K562 (cell line): ENCODE measurements around the gene NOSTRIN. TPM values are rescaled to one million over a fixed set of nuclear protein-coding genes. Genes with fewer than 3 reads are reported as not detected.

ENCODE experiments used
- ATAC-seq: fragments of 200-7000 bp; cut with Tn5 transposase; 3 replicates; pipeline ENCODE4 v1.9.1; 2020; ENCODE audit warnings: moderate library complexity
- BruUV-seq: library from RNA; stranded (reverse); fragments of 400-500 nt; replicated peaks from 2 replicates; lab custom pipeline; 2021; lab: Mats Ljungman, UMichigan
- CTCF ChIA-PET: fragments of 300-600 bp; formaldehyde crosslinking; extraction: SDS; loops from one replicate; lab custom pipeline; 2021; ENCODE audit warnings: low intra/inter-chr PET ratio; lab: Yijun Ruan, JAX
- POLR2A ChIA-PET: fragments of 300-600, 350-650 bp; sonication (Branson Sonifier 250); formaldehyde crosslinking; extraction: SDS; loops from one replicate; lab custom pipeline; 2021; ENCODE audit warnings: antibody characterized with exemption, inconsistent platforms; lab: Yijun Ruan, JAX
- DNase-seq, 4 experiments: peaks; one replicate each; pipeline versions ENCODE4 v3.0.0 to v3.0.0-alpha.2; 2011 to 2018; ENCODE audit warnings: low spot score in 3 of 4, mixed read lengths in 3 of 4; ENCODE audit errors: extremely low read depth in 1 of 4
- FAIRE-seq: peaks from 2 replicates; lab custom pipeline; 2011; peaks lifted over from hg19 to GRCh38; lab: Jason Lieb, UNC
- H2AFZ ChIP-seq: 2 replicates; pipeline ENCODE4 v1.6.0; 2011; ENCODE audit warnings: low read depth, low read length, control low read depth, inconsistent platforms
- H3K27ac ChIP-seq: fragments of 200-600 bp; 3 replicates; pipeline ENCODE4 v1.8.0; 2011; ENCODE audit warnings: low read depth, mild to moderate bottlenecking, control low read depth, inconsistent platforms, low read length, moderate library complexity, mixed read lengths; ENCODE audit errors: extremely low read depth
- H3K27me3 ChIP-seq, 2 experiments: fragments of 300-600 bp in 1 of 2; 2 replicates in 1 of 2; 3 replicates in 1 of 2; pipeline versions ENCODE4 v1.6.0 to v1.8.0; 2011; ENCODE audit warnings: inconsistent platforms in 2 of 2, low read length in 2 of 2, mild to moderate bottlenecking in 1 of 2, mixed read lengths in 1 of 2, moderate library complexity in 1 of 2; ENCODE audit not compliant: control insufficient read depth in 2 of 2, insufficient read depth in 2 of 2
- H3K36me3 ChIP-seq: fragments of 300-600 bp; 3 replicates; pipeline ENCODE4 v1.8.0; 2011; ENCODE audit warnings: mild to moderate bottlenecking, low read length, inconsistent platforms; ENCODE audit not compliant: control insufficient read depth, insufficient read depth
- H3K4me1 ChIP-seq, 2 experiments: fragments of 200-600 bp in 1 of 2; replicated peaks in 1 of 2; 2 replicates in 1 of 2; 3 replicates in 1 of 2; pipeline versions ENCODE4 v1.5.1 to v1.8.0; 2011; ENCODE audit warnings: inconsistent platforms in 2 of 2, low read length in 2 of 2, mild to moderate bottlenecking in 1 of 2, mixed read lengths in 1 of 2, moderate library complexity in 1 of 2; ENCODE audit not compliant: control insufficient read depth in 2 of 2, insufficient read depth in 2 of 2
- H3K4me2 ChIP-seq: 2 replicates; pipeline ENCODE4 v1.6.1; 2011; ENCODE audit warnings: low read length, control low read depth, inconsistent platforms, mixed read lengths; ENCODE audit not compliant: insufficient read depth
- H3K4me3 ChIP-seq: fragments of 200-600 bp; sonication (generic), shearing (Covaris generic); 2 replicates; pipeline ENCODE4 v1.5.1; 2016; ENCODE audit warnings: control low read depth, inconsistent platforms
- H3K79me2 ChIP-seq: fragments of 200-600 bp; 3 replicates; pipeline ENCODE4 v1.8.0; 2011; ENCODE audit warnings: low read length, inconsistent platforms; ENCODE audit not compliant: control insufficient read depth, insufficient read depth
- H3K9ac ChIP-seq, 2 experiments: 2 replicates each; pipeline versions ENCODE4 v1.6.0 to v1.6.1; 2011; ENCODE audit warnings: low read depth in 2 of 2, low read length in 2 of 2, control low read depth in 1 of 2, inconsistent platforms in 1 of 2, mild to moderate bottlenecking in 1 of 2, mixed read lengths in 1 of 2; ENCODE audit not compliant: insufficient read depth in 1 of 2
- H3K9me1 ChIP-seq: one replicate; pipeline ENCODE4 v1.6.0; 2011; ENCODE audit warnings: inconsistent platforms, mild to moderate bottlenecking, low read length, moderate library complexity; ENCODE audit not compliant: control insufficient read depth, insufficient read depth
- H3K9me3 ChIP-seq: replicated peaks from 2 replicates; pipeline ENCODE4 v1.5.1; 2011; ENCODE audit warnings: low read depth, low read length, inconsistent platforms; ENCODE audit not compliant: control insufficient read depth, insufficient read depth
- H4K20me1 ChIP-seq: replicated peaks from 2 replicates; pipeline ENCODE4 v1.6.1; 2011; ENCODE audit warnings: low read length, inconsistent platforms, mixed read lengths; ENCODE audit not compliant: control insufficient read depth, insufficient read depth
- EP400 ChIP-seq: fragments of 450-650 bp; IDR thresholded peaks from 2 replicates; pipeline ENCODE4 v1.6.1; 2017; ENCODE audit warnings: antibody characterized with exemption, mild to moderate bottlenecking, moderate library complexity
- NFXL1 ChIP-seq: fragments of 450-650 bp; formaldehyde crosslinking; IDR thresholded peaks from 2 replicates; pipeline ENCODE4 v1.4.0; 2021; ENCODE audit warnings: mild to moderate bottlenecking
- STAT5A ChIP-seq: IDR thresholded peaks from 2 replicates; pipeline ENCODE4 v1.6.1; 2012; ENCODE audit warnings: low read length, inconsistent platforms, borderline replicate concordance
- STAT5B ChIP-seq: fragments of 250-450 bp; sonication (Bioruptor Pico); IDR thresholded peaks from 2 replicates; pipeline ENCODE4 v1.8.0; 2021; ENCODE audit warnings: mild to moderate bottlenecking, inconsistent platforms
- TOE1 ChIP-seq, 2 experiments: fragments of 450-650 bp in 1 of 2; sonication (generic) in 1 of 2; formaldehyde crosslinking in 1 of 2; IDR thresholded peaks; 2 replicates each; pipeline versions ENCODE4 v1.7.1 to v1.8.0; 2016 to 2022; ENCODE audit warnings: borderline replicate concordance in 2 of 2, mild to moderate bottlenecking in 2 of 2, antibody characterized with exemption in 1 of 2, inconsistent platforms in 1 of 2, low read depth in 1 of 2, missing genetic modification reagents in 1 of 2, moderate library complexity in 1 of 2
- ZBTB11 ChIP-seq, 3 experiments: fragments of 200-800 bp in 1 of 3; fragments of 250-450 bp in 1 of 3; fragments of 450-650 bp in 1 of 3; sonication (Bioruptor Pico) in 1 of 3; sonication (Bioruptor generic) in 1 of 3; formaldehyde crosslinking in 1 of 3; IDR thresholded peaks; 2 replicates each; pipeline versions ENCODE4 v1.6.1 to v1.8.0; 2016 to 2022; ENCODE audit warnings: mild to moderate bottlenecking in 2 of 3, missing genetic modification characterization in 2 of 3, missing compliant biosample characterization in 1 of 3, moderate library complexity in 1 of 3
- WGBS: fragments of 100-300 bp; shearing (Covaris generic); methylation state at CpG from one replicate; pipeline ENCODE4 v1.1.6; 2016; ENCODE audit warnings: low coverage, mixed read lengths; ENCODE audit not compliant: insufficient coverage; ENCODE audit errors: missing lambda C conversion rate; 5-methylcytosine and 5-hydroxymethylcytosine counted together
- in situ Hi-C: fragments of 300-500 bp; cut with MboI; formaldehyde crosslinking; loops from 4 replicates; pipeline ENCODE4 v1.15.0; 2018; ENCODE audit warnings: inconsistent platforms, mixed read lengths
- intact Hi-C: fragments of 100-400 bp; cut with micrococcal nuclease; formaldehyde crosslinking; loops from 2 replicates; pipeline ENCODE4 v1.14.2; 2022
- polyA plus RNA-seq, 8 experiments: library from polyadenylated mRNA; depleted of rRNA in 4 of 8; stranded (reverse) in 5 of 8; unstranded in 3 of 8; fragments of >200 nt; fragmentation: Nextera tagmentation in 2 of 8; fragmentation: Illumina TruSeq in 1 of 8; extraction: Ambion mirVana in 2 of 8; extraction: Trizol in 1 of 8; gene quantifications; 2 replicates each; pipeline versions ENCODE4 v1.2.1 to v1.2.3, GENCODE V29; 2011 to 2014; ENCODE audit warnings: inconsistent platforms in 1 of 8, missing spikeins in 1 of 8
- total RNA-seq, 7 experiments: library from RNA; depleted of rRNA in 6 of 7; stranded (reverse); fragments of >200 nt in 6 of 7; fragmentation: Illumina TruSeq in 2 of 7; extraction: Trizol in 2 of 7; gene quantifications; 2 replicates each; pipeline versions ENCODE4 v1.2.1 to v1.2.3, GENCODE V29; 2011 to 2021; ENCODE audit warnings: low replicate concordance in 1 of 7
- TF ChIP-seq, protein P1 (sequence below), 2 experiments: fragments of 450-650 bp in 1 of 2; sonication (generic) in 1 of 2; formaldehyde crosslinking in 1 of 2; IDR thresholded peaks in 1 of 2; conservative IDR thresholded peaks in 1 of 2; 2 replicates each; pipeline versions ENCODE4 v1.6.1 to v1.8.1; 2016 to 2023; ENCODE audit warnings: mild to moderate bottlenecking in 2 of 2, moderate library complexity in 2 of 2, inconsistent platforms in 1 of 2, missing genetic modification reagents in 1 of 2

The NOSTRIN gene
- total and polyA plus RNA-seq, 9 of the 15 experiments (the other 6 are each of a cell fraction or from before 2014, with no cell fraction given) = 26.7 to 82.9 (median 56.3) TPM

- Histone ChIP-seq H3K36me3 (no peaks in the 10 kb centered on the region), H3K27ac (no peak overlapping the region), H3K9me1 (no peaks in the 10 kb centered on the region), H3K9me3 (peaks cover 4% of the 10 kb centered on the region), H2AFZ (no peak overlapping the region), H3K4me3 (no peak overlapping the region), H3K9ac (no peak overlapping the region), H3K4me1 (peaks cover 0 to 14% of the 10 kb centered on the region in 2 experiments; a peak in 2 of 5 replicates), H4K20me1 (no peaks in the 10 kb centered on the region), H3K79me2 (no peaks in the 10 kb centered on the region), H3K27me3 (no peaks in the 10 kb centered on the region), H3K4me2 (no peak overlapping the region)
- intact Hi-C loops (no loop called here), in situ Hi-C loops (no loop called here)
- 77% methylated on average over 4 of the region's 4 CpGs for WGBS
- BruUV-seq = no TSS peak
- ATAC-seq (no peak), FAIRE-seq (no peak), DNase-seq (no peak)
- ChIA-PET POLR2A (interaction anchor here (3.5 kb wide), 1 partner anchor 14 kb away, joined by 17 read pairs; no protein-coding TSS in a partner anchor), CTCF (no interaction called here)
- no peak for TF ChIP-seq TOE1 (IDR thresholded peaks at IDR 0.05; ENCODE audit: borderline replicate concordance)
- no peak for TF ChIP-seq TOE1 (CRISPR knock-in tag; IDR thresholded peaks at IDR 0.05; ENCODE audit: borderline replicate concordance, low read depth)
- no peak for TF ChIP-seq NFXL1 (CRISPR knock-in tag)
- no peak for TF ChIP-seq EP400
- TF ChIP-seq, protein P1, sequence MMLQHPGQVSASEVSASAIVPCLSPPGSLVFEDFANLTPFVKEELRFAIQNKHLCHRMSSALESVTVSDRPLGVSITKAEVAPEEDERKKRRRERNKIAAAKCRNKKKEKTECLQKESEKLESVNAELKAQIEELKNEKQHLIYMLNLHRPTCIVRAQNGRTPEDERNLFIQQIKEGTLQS (IDR thresholded peaks at IDR 0.05) = no peak
- TF ChIP-seq, protein P1 (CRISPR knock-in tag; conservative IDR thresholded peaks at IDR 0.05) = no peak
- TF ChIP-seq ZBTB11 (CRISPR knock-in tag; IDR thresholded peaks at IDR 0.05) = no peak
- TF ChIP-seq STAT5A = no peak
- no peak for TF ChIP-seq STAT5B
These were observed 20.2 kb upstream of the NOSTRIN start for GRCh38 chr2:168782271-168782670.
